ENCODE data around the gene CMTM6. TPM values are rescaled to one million over a fixed set of nuclear protein-coding genes. Genes with fewer than 3 reads are reported as not detected.

CMTM6 gene
- total RNA-seq, 1 donor from 2014 or later = 17.5 TPM

DNA sequence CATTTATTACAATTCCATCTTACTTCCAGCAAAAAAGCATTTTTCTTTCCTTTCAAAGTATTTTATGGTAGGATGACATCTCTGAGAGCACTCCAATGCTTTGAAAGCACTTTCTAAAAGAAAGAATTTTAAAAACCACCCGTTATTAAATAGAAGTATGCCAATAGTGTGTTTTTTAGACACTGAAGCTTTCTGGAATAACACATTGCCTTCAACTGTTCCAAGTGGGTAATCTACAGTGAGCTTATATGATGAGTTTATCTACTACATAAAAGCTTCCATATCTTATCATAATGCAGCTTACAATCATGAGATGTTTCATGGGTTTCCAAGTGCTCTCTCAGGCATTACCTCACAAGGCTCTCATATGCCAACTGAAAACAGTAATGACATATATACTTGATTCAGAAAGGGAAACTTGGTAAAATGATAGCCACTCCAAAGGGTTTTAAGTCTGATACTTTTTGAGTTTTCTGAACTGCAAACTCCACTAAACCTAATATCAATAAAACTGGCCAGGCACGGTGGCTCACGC, 14.1 kb downstream of the CMTM6 start:
- no peak overlapping the region for H3K27ac Mint-ChIP-seq (ENCODE audit: unreplicated experiment)
- no peaks in the 10 kb centered on the region for H3K36me3 Mint-ChIP-seq (ENCODE audit: unreplicated experiment)
- H3K4me3 Mint-ChIP-seq (ENCODE audit: unreplicated experiment) = no peak overlapping the region
- no peak for DNase-seq
- H3K27me3 Mint-ChIP-seq (ENCODE audit: unreplicated experiment) = no peaks in the 10 kb centered on the region
- TF ChIP-seq, protein P1, sequence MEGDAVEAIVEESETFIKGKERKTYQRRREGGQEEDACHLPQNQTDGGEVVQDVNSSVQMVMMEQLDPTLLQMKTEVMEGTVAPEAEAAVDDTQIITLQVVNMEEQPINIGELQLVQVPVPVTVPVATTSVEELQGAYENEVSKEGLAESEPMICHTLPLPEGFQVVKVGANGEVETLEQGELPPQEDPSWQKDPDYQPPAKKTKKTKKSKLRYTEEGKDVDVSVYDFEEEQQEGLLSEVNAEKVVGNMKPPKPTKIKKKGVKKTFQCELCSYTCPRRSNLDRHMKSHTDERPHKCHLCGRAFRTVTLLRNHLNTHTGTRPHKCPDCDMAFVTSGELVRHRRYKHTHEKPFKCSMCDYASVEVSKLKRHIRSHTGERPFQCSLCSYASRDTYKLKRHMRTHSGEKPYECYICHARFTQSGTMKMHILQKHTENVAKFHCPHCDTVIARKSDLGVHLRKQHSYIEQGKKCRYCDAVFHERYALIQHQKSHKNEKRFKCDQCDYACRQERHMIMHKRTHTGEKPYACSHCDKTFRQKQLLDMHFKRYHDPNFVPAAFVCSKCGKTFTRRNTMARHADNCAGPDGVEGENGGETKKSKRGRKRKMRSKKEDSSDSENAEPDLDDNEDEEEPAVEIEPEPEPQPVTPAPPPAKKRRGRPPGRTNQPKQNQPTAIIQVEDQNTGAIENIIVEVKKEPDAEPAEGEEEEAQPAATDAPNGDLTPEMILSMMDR (IDR thresholded peaks at IDR 0.05; ENCODE audit: partially characterized antibody, unreplicated experiment) = no peak
- H3K9me3 Mint-ChIP-seq (ENCODE audit: unreplicated experiment) = no peaks in the 10 kb centered on the region
- H3K4me1 Mint-ChIP-seq (ENCODE audit: low read depth, unreplicated experiment) = peaks cover 3% of the 10 kb centered on the region

DNA sequence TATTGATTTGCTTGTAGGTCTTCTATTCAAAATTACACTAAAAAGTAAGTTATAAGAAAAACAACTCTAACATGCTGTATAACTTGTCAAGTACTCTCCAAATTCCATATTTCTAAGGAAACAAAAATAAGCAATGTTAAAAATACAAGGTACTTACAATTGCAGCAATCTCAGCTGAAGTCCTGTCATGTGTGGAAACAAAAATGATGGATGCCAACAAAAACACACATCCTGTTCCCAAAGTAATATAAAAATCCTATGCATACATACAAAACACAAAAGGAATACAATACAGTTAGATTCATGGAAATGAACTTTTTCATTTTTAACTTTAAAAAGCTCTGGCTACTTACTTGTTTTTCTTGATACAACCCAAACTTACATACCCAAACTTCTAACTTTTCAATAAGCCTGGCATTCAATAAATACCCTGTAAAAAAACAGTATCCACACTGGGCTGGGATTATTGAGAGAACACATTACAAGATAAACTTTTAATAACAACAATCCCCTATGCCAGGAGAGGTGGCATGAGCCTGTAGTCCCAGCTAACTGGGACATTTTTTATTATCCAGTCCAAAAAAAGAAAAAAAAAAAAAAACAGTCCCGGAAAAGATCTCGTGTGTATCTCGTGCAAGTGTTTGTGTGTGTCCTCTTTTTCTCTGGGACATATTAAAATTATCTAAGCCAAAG, 14.7 kb downstream of the CMTM6 start:
- no peaks in the 10 kb centered on the region for H3K9me3 Mint-ChIP-seq (ENCODE audit: unreplicated experiment)
- no peaks in the 10 kb centered on the region for H3K36me3 Mint-ChIP-seq (ENCODE audit: unreplicated experiment)
- H3K4me1 Mint-ChIP-seq (ENCODE audit: low read depth, unreplicated experiment) = peaks cover 3% of the 10 kb centered on the region
- no peak overlapping the region for H3K4me3 Mint-ChIP-seq (ENCODE audit: unreplicated experiment)
- no peak for DNase-seq
- H3K27me3 Mint-ChIP-seq (ENCODE audit: unreplicated experiment) = no peaks in the 10 kb centered on the region
- TF ChIP-seq, protein P1 (IDR thresholded peaks at IDR 0.05; ENCODE audit: partially characterized antibody, unreplicated experiment) = no peak
- no peak overlapping the region for H3K27ac Mint-ChIP-seq (ENCODE audit: unreplicated experiment)

DNA sequence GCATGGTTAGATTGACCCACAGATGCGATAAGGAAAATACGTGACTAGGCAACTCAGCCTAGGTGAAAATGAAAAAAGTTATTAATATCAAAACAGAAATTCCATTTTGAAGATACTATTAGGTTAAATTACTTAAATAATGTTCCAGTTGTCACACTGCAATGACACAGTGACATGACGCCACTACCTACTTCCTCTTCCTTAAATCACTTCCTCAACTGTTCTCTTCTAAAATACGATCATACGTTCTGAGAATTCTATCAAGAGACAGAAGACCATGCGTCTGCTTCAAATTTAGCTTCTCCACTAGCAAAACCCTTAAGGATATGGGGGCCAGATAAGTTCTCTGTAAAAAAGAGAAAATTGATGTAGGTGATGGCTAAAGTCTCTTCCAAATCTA, 18.2 kb downstream of the CMTM6 start:
- Mint-ChIP-seq H3K27ac (ENCODE audit: unreplicated experiment) (no peak overlapping the region), H3K4me1 (ENCODE audit: low read depth, unreplicated experiment) (peaks cover 3% of the 10 kb centered on the region), H3K27me3 (ENCODE audit: unreplicated experiment) (no peaks in the 10 kb centered on the region), H3K9me3 (ENCODE audit: unreplicated experiment) (no peaks in the 10 kb centered on the region), H3K36me3 (ENCODE audit: unreplicated experiment) (no peaks in the 10 kb centered on the region), H3K4me3 (ENCODE audit: unreplicated experiment) (no peak overlapping the region)
- TF ChIP-seq, protein P1 (IDR thresholded peaks at IDR 0.05; ENCODE audit: partially characterized antibody, unreplicated experiment) = no peak
- DNase-seq = no peak

DNA sequence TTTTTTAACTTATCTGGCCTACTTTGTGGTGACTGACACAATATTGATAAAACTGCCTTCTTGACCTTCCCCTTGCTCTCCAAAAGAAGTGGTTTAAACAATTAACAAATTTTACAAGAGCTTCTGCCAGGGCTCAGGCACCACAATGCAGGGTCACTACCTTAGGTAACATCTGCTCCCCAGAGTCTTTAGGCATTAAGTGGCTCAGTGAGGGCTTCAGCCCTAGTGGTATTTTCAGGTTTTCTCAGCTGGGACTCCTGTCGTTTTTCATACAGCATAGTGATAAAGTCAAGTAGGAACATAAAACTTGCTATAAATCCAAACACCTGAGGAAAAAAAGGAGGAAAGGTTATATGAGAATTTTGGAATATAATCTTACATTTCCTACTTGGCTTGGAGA, 18.9 kb downstream of the CMTM6 start:
- TF ChIP-seq, protein P1 (IDR thresholded peaks at IDR 0.05; ENCODE audit: partially characterized antibody, unreplicated experiment) = no peak
- no peaks in the 10 kb centered on the region for H3K9me3 Mint-ChIP-seq (ENCODE audit: unreplicated experiment)
- no peak overlapping the region for H3K4me3 Mint-ChIP-seq (ENCODE audit: unreplicated experiment)
- no peaks in the 10 kb centered on the region for H3K36me3 Mint-ChIP-seq (ENCODE audit: unreplicated experiment)
- peaks cover 3% of the 10 kb centered on the region for H3K4me1 Mint-ChIP-seq (ENCODE audit: low read depth, unreplicated experiment)
- no peak for DNase-seq
- no peaks in the 10 kb centered on the region for H3K27me3 Mint-ChIP-seq (ENCODE audit: unreplicated experiment)
- no peak overlapping the region for H3K27ac Mint-ChIP-seq (ENCODE audit: unreplicated experiment)

DNA sequence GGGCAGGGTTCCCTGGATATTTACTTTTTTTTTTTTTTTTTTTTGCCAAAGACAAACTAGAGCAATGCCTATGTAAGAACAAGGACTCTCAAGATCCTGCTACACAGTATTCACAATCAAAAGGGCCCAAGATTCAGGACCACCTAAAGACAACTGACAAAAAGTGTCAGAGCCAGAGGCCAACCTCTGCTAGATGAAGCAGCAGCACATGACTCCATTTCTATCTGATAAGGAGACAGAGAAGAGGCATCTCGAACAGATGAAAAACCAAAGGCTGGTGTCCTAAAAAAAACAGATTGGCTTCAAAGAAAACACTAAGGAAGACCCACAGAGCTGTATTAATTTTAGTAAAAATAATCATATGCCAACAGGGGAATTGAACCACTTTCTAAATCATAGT, 20.0 kb downstream of the CMTM6 start:
- Mint-ChIP-seq H3K27ac (ENCODE audit: unreplicated experiment) (no peak overlapping the region), H3K36me3 (ENCODE audit: unreplicated experiment) (no peaks in the 10 kb centered on the region), H3K9me3 (ENCODE audit: unreplicated experiment) (peaks cover 2% of the 10 kb centered on the region), H3K27me3 (ENCODE audit: unreplicated experiment) (no peaks in the 10 kb centered on the region), H3K4me1 (ENCODE audit: low read depth, unreplicated experiment) (peaks cover 3% of the 10 kb centered on the region), H3K4me3 (ENCODE audit: unreplicated experiment) (no peak overlapping the region)
- TF ChIP-seq, protein P1 (IDR thresholded peaks at IDR 0.05; ENCODE audit: partially characterized antibody, unreplicated experiment) = no peak
- DNase-seq = no peak

All from glutamatergic neuron (in vitro differentiated cells).